ENCODE results near the gene BNC2. TPM values are rescaled to one million over a fixed set of nuclear protein-coding genes. Genes with fewer than 3 reads are reported as not detected.

BNC2 gene
- total RNA-seq, 2 experiments from 2014 or later = not detected

DNA sequence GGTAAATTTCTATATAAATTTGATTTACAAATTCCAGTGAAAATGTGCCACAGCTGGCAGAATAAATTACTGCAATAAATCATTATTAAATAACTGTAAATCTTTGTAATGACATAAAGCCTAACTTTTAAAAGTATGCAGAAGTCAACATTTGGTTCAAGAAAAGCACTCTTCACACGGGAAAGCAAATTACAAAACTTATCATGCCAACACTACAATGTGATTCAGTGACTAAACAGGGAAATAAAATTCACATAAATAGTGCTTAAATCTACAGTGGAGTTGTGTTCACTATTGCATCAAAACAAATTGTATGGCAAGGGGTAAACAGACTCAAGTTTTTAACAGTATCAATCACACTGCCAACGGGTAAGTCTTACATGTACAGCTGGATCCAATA, 117.2 kb downstream of the BNC2 start:
- H3K27ac Mint-ChIP-seq = no peak overlapping the region
- no peaks in the 10 kb centered on the region for H3K27me3 Mint-ChIP-seq
- Histone ChIP-seq H3K4me1 (ENCODE audit: insufficient read depth, low read length) (no peaks in the 10 kb centered on the region), H3K9me3 (ENCODE audit: control insufficient read depth in 1 of 2, insufficient read depth in 1 of 2, low read length in 2 of 2) (peaks cover 0 to 14% of the 10 kb centered on the region in 2 experiments), H3K4me3 (ENCODE audit: low read length) (no peak overlapping the region), H3K27ac (ENCODE audit: low read depth in 1 of 2, low read length in 2 of 2) (no peak overlapping the region), H3K27me3 (ENCODE audit: control insufficient read depth in 1 of 2, insufficient read depth in 2 of 2, low read length in 2 of 2) (no peaks in the 10 kb centered on the region), H3K36me3 (ENCODE audit: insufficient read depth, low read length) (no peaks in the 10 kb centered on the region)
- no peak overlapping the region for H3K4me3 Mint-ChIP-seq
- DNase-seq (no peak), ATAC-seq (ENCODE audit: poor library complexity) (no peak)
- no peaks in the 10 kb centered on the region for H3K9me3 Mint-ChIP-seq
- H3K36me3 Mint-ChIP-seq (ENCODE audit: low read depth) = no peaks in the 10 kb centered on the region
- ChIA-PET CTCF (no interaction called here), POLR2A (no interaction called here)
- H3K4me1 Mint-ChIP-seq (ENCODE audit: low read depth) = no peaks in the 10 kb centered on the region
- TF ChIP-seq, protein P1, sequence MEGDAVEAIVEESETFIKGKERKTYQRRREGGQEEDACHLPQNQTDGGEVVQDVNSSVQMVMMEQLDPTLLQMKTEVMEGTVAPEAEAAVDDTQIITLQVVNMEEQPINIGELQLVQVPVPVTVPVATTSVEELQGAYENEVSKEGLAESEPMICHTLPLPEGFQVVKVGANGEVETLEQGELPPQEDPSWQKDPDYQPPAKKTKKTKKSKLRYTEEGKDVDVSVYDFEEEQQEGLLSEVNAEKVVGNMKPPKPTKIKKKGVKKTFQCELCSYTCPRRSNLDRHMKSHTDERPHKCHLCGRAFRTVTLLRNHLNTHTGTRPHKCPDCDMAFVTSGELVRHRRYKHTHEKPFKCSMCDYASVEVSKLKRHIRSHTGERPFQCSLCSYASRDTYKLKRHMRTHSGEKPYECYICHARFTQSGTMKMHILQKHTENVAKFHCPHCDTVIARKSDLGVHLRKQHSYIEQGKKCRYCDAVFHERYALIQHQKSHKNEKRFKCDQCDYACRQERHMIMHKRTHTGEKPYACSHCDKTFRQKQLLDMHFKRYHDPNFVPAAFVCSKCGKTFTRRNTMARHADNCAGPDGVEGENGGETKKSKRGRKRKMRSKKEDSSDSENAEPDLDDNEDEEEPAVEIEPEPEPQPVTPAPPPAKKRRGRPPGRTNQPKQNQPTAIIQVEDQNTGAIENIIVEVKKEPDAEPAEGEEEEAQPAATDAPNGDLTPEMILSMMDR (IDR thresholded peaks at IDR 0.05) = no peak
- intact Hi-C loops (cut with DNase I, micrococcal nuclease) = no loop called here

DNA sequence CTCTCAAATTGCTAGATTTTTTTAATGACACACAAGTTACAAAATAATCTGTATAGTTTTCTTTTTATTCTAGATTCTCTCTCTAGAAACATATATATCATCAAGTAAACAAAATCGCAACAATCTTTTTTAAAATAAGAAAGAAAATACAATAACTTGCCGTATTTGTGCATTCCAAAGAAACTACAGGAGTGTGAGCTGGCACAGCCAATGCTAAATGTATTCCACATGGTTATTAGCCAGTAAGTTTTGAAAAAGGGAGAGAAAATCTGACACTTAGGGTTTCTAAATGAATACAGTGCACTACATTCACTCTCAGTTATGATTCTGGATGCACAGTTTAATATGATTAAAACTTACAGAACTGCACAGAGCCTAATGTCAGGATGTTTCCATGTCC, 117.9 kb downstream of the BNC2 start:
- ChIA-PET POLR2A (no interaction called here), CTCF (no interaction called here)
- ATAC-seq (ENCODE audit: poor library complexity) = no peak
- no peak overlapping the region for H3K27ac ChIP-seq (ENCODE audit: low read depth in 1 of 2, low read length in 2 of 2)
- H3K27ac Mint-ChIP-seq = no peak overlapping the region
- peaks cover 2% of the 10 kb centered on the region for H3K9me3 Mint-ChIP-seq
- H3K36me3 Mint-ChIP-seq (ENCODE audit: low read depth) = no peaks in the 10 kb centered on the region
- no peak for DNase-seq
- no peaks in the 10 kb centered on the region for H3K27me3 Mint-ChIP-seq
- H3K4me3 ChIP-seq (ENCODE audit: low read length) = no peak overlapping the region
- peaks cover 0 to 14% of the 10 kb centered on the region in 2 experiments for H3K9me3 ChIP-seq (ENCODE audit: control insufficient read depth in 1 of 2, insufficient read depth in 1 of 2, low read length in 2 of 2)
- TF ChIP-seq, protein P1 (IDR thresholded peaks at IDR 0.05) = no peak
- no peaks in the 10 kb centered on the region for H3K4me1 Mint-ChIP-seq (ENCODE audit: low read depth)
- H3K4me1 ChIP-seq (ENCODE audit: insufficient read depth, low read length) = no peaks in the 10 kb centered on the region
- intact Hi-C loops (cut with DNase I, micrococcal nuclease) = no loop called here
- no peak overlapping the region for H3K4me3 Mint-ChIP-seq
- no peaks in the 10 kb centered on the region for H3K27me3 ChIP-seq (ENCODE audit: control insufficient read depth in 1 of 2, insufficient read depth in 2 of 2, low read length in 2 of 2)
- no peaks in the 10 kb centered on the region for H3K36me3 ChIP-seq (ENCODE audit: insufficient read depth, low read length)

DNA sequence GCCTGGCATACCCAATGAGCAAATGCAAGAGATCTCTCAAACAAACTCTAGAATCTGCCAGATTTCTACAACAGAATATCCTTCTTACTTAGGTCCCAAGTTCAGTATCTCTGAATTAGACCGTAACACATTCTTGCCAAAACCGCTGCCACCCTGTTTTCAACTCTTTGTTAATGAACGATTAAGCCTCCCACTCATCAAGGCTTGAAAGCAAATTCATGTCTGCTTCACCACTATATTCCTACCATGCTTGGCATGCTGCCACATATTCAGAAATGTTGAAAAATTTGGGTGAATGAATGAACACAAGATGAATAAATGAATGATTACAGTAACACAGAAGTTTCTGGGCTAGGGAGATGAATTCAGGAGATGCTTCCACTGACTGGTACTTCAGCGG, 119.9 kb downstream of the BNC2 start:
- Mint-ChIP-seq H3K4me3 (no peak overlapping the region), H3K27ac (no peak overlapping the region), H3K27me3 (no peaks in the 10 kb centered on the region), H3K4me1 (ENCODE audit: low read depth) (no peaks in the 10 kb centered on the region), H3K9me3 (peaks cover 2% of the 10 kb centered on the region), H3K36me3 (ENCODE audit: low read depth) (no peaks in the 10 kb centered on the region)
- no peaks in the 10 kb centered on the region for H3K27me3 ChIP-seq (ENCODE audit: control insufficient read depth in 1 of 2, insufficient read depth in 2 of 2, low read length in 2 of 2)
- TF ChIP-seq, protein P1 (IDR thresholded peaks at IDR 0.05) = no peak
- ChIA-PET POLR2A (no interaction called here), CTCF (no interaction called here)
- H3K36me3 ChIP-seq (ENCODE audit: insufficient read depth, low read length) = no peaks in the 10 kb centered on the region
- ATAC-seq (ENCODE audit: poor library complexity) = no peak
- H3K4me3 ChIP-seq (ENCODE audit: low read length) = no peak overlapping the region
- H3K27ac ChIP-seq (ENCODE audit: low read depth in 1 of 2, low read length in 2 of 2) = no peak overlapping the region
- H3K4me1 ChIP-seq (ENCODE audit: insufficient read depth, low read length) = no peaks in the 10 kb centered on the region
- peaks cover 0 to 21% of the 10 kb centered on the region in 2 experiments for H3K9me3 ChIP-seq (ENCODE audit: control insufficient read depth in 1 of 2, insufficient read depth in 1 of 2, low read length in 2 of 2)
- DNase-seq = no peak
- intact Hi-C loops (cut with DNase I, micrococcal nuclease) = no loop called here
